HG02981 (cell line): Measurements from ENCODE around the gene LMAN1.

Experiments
- ATAC-seq: cut with Tn5 transposase; IDR thresholded peaks from one replicate; pipeline ENCODE4 v1.9.1; 2021; ENCODE audit warnings: mild to moderate bottlenecking, moderate library complexity; ENCODE audit not compliant: unreplicated experiment

Gene LMAN1

GRCh38 chr18:59372975-59373374 lies 13.9 kb upstream of the LMAN1 start:
- ATAC-seq = no peak

GRCh38 chr18:59360381-59360780 lies 1.3 kb upstream of the LMAN1 start:
- no peak for ATAC-seq

- ATAC-seq = peak; percentile 16
Measured at GRCh38 chr18:59359576-59359952, 499 bp upstream of the LMAN1 start.

DNA sequence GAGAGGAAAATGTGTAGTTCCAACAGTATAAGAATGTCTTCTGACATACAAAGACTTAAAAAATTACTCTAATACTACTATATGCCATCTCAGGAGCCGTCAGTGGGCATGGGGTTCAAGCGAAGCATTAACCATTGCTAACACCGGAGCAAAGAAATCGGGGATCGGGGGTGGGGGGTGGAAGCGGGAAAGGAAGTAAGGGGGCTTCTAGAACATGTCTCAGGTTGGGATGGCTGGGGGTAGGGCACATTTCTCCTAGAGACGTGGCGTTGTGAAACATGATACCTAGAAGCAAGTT lies 702 bp downstream of the LMAN1 start:
- no peak for ATAC-seq

DNA sequence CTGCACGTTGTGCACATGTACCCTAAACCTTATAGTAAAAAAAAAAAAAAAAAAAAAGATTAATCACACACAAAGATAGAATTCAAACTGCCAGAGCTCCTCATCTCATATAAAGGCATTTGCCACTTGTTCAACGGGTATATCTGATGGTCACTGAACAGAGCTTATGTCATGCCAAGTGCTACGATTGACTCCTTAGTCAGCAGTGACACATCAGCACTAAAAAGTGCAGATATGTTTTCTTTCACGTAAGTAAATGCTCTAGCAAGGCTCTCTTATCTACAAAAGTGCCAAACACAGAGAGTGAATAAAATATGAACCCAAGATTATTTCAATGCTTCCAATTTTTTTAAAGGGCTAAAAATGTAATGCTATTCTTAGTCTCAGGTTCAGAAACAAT lies 1.1 kb downstream of the LMAN1 start:
- no peak for ATAC-seq

GRCh38 chr18:59354731-59355130 lies 4.3 kb downstream of the LMAN1 start:
- no peak for ATAC-seq

GRCh38 chr18:59353079-59353680 lies 5.9 kb downstream of the LMAN1 start:
- no peak for ATAC-seq

GRCh38 chr18:59352250-59352855 lies 6.7 kb downstream of the LMAN1 start:
- no peak for ATAC-seq

DNA sequence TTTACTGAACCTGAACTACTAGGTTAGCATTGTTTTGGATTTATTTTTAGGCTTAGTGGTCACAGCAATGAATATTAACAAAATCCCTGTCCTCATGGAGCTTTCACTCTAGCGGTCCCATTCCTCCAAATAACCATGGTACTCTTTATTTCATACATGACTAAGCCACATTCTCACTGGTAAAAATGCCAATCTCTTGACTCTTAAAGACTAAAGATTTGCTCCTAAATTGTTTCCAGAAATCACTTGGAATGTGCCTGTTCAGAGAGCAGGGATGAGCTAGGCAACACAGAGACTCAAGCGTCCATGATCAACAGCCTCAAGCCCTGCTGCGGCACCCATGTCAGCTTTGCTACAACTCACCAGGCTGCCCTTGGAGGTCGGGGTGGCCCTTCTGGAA lies 13.5 kb downstream of the LMAN1 start:
- ATAC-seq = no peak

- no peak for ATAC-seq
Measured at GRCh38 chr18:59344996-59345395, 14.1 kb downstream of the LMAN1 start.

DNA sequence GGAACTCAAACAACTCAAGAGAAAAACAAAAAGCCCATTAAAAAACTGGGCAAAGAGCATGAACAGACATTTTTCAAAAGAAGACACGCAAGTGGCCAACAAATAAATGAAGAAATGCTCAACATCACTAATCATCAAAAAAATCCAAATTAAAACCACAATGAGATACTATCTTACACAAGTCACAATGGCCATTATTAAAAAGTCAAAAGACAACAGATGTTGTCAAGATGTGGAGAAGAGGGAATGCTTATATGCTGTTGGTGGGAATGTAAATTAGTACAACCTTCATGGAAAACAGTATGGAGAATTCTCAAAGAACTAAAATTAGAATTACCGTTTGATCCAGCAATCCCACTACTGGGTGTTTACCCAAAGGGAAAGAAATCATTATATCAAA lies 15.1 kb downstream of the LMAN1 start:
- no peak for ATAC-seq

GRCh38 chr18:59340817-59341216 lies 18.2 kb downstream of the LMAN1 start:
- no peak for ATAC-seq

- ATAC-seq = no peak
Measured at GRCh38 chr18:59340312-59340711, 18.8 kb downstream of the LMAN1 start.

DNA sequence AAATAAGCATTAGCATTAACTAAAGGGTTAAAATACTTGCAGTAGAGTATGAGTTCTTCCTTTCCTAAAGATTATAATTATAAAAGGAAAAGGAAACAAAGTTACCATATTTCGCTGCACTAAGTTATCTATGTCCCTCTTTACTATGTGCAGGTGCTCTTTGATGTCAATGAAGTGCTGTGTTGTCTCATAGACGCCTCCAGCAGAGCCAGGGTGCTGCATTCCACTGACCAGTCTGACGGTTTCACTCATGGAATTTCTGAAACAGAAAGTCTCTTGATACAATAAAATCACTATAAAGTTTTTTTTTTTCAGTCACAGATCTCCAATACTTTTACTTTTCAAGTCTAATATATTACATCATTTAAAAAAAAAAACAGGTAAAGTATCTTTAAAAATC lies 26.1 kb downstream of the LMAN1 start:
- ATAC-seq = no peak

- ATAC-seq = no peak
Measured at GRCh38 chr18:59328683-59329082, 30.4 kb downstream of the LMAN1 start.

GRCh38 chr18:59325965-59326364 lies 33.1 kb downstream of the LMAN1 start:
- ATAC-seq = no peak

- no peak for ATAC-seq
Measured at GRCh38 chr18:59324623-59324971, 34.5 kb downstream of the LMAN1 start.

- ATAC-seq = no peak
Measured at GRCh38 chr18:59323931-59324622, 35.0 kb downstream of the LMAN1 start.

DNA sequence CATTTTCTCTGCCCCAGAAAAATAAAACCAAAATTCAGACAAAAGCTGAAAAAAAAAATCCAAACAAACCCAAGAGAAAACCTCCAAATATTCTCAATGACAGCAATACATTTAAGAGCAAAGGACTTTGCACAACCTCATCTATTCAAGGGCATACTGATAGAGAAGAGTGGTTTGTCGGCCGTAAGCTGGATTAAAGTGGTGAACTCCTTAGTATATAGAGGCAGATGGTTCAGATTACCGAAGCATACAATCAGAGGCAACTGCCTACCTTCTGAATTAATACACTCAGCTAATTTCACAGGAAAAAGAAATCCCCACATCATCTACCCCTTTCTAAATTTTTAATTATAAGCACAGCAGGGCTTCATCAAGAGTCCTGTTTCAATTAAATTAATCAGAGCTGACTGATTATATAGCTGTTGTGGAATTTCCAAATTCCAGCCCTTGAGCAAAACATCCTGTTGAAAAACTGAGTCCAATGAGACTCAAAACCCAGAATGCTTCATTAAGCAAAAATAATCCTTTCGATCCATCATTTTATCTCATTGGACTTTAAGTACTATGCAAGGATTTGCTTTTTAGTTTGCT lies 40.5 kb downstream of the LMAN1 start, which contains the start of gene CPLX4:
TSS of gene CPLX4 (minus strand) at position 190 of the 591 bp plus-strand sequence. CDS start at position 3, 187 bp downstream.
- ATAC-seq = no peak

DNA sequence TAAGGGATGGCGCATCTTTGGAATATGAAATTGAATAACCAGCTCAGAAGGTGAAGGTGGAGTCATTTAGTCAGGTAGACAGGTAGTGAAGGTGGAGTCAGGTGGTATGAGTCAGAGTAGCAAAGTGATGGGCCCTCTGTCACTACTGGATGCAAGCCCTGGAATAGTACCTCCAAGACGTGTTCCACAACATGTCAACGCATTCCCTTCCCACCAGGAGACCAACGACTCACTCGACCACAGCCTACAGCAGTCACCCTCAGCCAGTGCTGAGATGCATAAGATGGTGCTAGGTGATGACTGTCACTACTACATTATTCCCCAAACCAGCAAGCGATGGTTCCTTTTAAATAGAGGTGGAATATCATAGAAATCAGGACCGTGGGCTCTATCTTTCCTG lies 47.4 kb downstream of the LMAN1 start:
- ATAC-seq = no peak

DNA sequence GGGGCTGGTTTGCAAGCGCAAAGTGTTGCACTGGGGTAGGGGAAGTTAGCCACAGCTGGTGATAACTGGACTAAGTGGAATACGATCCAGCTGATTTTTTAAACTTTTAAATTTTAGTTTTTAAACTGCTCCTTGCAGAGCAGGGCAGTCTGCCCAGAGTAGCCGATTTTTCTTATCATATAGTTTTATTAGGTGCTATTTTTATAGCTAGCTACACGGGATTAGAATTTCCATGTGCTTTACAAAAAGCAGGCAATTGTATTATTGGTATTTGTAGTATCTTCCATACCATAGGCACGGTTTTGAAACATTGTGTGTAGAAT lies 50.2 kb downstream of the LMAN1 start:
- no peak for ATAC-seq

DNA sequence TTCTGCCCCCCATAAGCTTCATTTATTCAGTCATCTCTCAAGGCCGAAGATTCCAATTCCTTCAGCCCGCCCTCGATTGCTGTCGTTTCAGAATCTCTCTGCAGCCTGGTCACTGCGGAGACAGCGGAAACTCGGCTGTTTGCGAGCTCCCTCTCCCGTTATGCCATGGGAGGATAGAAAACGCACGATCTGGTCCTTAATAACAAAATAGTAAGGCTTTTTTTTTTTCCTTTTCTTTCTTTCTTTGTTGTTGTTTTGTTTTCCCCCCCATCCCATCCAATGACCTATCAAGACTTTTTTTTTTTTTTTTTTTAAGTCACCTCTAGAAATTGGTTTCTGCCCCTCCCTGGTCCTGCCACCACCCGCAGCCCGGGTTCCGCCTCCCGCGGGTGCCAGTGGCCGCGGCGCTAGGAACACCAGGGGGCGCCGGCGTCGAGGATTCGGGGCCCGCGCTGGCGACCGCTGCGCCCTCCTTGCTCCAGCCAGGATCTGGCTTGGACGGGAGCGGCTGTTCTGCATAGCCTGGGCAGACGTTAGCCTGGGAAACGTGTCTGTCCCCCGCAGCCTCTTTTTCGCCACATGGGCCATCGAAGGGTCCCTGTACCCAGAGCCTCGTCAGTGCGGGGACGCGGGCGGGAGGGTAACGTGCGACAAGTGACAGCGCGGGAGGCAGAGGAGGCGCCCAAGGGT lies 50.7 kb downstream of the LMAN1 start:
- ATAC-seq = peak; percentile 85
